Measurements from ENCODE around the gene LMF1.

DNA sequence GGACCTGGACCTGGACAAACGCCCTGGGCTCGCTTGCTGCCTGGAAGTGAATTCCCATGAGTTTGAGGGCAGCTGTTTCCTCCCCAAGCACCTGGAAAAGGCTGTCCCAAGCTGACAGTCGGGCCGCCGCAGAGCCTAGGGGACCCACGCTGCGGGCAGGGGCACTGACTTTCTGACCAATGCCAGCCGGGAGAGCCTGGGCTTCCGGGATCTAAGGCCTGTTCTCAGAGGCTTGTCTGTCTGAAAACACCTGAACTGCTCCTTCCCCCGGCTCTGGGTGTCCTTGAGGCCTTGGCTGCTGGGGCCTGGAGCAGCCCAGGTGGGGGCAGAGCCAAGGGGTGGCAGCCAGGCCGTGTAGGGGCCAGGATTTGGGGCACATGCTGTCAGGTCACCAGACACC lies 72.6 kb downstream of the LMF1 start:
- TF ChIP-seq, protein P1, sequence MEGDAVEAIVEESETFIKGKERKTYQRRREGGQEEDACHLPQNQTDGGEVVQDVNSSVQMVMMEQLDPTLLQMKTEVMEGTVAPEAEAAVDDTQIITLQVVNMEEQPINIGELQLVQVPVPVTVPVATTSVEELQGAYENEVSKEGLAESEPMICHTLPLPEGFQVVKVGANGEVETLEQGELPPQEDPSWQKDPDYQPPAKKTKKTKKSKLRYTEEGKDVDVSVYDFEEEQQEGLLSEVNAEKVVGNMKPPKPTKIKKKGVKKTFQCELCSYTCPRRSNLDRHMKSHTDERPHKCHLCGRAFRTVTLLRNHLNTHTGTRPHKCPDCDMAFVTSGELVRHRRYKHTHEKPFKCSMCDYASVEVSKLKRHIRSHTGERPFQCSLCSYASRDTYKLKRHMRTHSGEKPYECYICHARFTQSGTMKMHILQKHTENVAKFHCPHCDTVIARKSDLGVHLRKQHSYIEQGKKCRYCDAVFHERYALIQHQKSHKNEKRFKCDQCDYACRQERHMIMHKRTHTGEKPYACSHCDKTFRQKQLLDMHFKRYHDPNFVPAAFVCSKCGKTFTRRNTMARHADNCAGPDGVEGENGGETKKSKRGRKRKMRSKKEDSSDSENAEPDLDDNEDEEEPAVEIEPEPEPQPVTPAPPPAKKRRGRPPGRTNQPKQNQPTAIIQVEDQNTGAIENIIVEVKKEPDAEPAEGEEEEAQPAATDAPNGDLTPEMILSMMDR (IDR thresholded peaks at IDR 0.05): no peak
- no peak for TF ChIP-seq POLR2A (IDR thresholded peaks at IDR 0.05)
